ENCODE measurements around the gene TMED9.

GRCh38 chr5:177588413-177588909 is 3.5 kb upstream of the TMED9 start:
- TF ChIP-seq CTCF (IDR thresholded peaks at IDR 0.05; ENCODE audit: low read length) (no peak), EZH2phosphoT487 (IDR thresholded peaks at IDR 0.05; ENCODE audit: low read length) (no peak), EZH2 (optimal IDR thresholded peaks at IDR 0.05; ENCODE audit: low read depth, low read length) (no peak)
